LoVo (cell line): ENCODE data around the gene KIRREL2.
"Not testable (repeated sequence)": the region's sequence is repeated elsewhere in the genome, so short reads cannot be mapped to it uniquely, and the experiment has no call there.

Experiments used
- DNase-seq: peaks from one replicate; pipeline ENCODE4 v3.0.0-alpha.2; 2016; ENCODE audit warnings: low spot score

Gene KIRREL2

DNA sequence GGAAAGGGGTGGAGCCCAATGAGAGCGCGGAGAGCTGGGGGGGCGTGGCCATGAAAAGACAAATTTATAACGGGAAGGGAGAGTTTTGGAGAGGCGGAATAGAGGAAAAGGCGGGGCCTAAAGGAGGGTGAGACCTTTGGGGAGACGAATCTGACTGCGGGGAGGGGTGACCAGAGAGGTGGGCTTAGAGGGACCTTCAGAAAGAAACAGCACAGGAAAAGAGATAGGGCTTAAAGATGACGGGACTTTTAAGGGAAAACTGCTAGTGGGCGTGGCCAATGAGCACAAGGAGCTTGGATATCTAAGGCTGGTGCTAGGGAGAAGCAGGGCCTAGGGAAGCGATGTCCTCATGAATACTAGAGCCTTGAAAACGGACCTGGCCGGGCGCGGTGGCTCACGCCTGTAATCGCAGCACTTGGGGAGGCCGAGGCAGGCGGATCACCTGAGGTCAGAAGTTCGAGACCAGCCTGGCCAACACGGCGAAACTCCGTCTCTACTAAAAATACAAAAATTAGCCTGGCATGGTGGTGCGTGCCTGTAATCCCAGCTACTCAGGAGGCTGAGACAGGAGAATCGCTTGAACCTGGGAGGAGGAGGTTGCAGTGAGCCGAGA, 13.5 kb downstream of the KIRREL2 start:
- not testable (repeated sequence) for DNase-seq

DNA sequence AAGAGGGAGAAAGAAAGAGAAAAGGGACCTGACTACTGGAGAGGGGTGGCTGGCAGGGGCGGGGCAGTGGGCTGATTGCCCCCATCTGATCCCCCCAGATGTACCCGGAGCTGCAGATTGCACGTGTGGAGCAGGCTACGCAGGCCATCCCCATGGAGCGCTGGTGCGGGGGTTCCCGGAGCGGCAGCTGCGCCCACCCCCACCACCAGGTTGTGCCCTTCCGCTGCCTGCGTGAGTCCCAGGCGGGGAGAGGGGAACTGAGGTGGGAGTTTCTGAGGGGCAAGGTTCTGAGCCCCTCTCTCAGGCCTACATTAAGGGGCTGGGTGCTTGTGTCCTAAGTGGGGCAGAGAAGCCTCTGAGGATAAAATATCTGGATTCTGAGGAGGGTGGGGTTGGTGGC, 14.1 kb downstream of the KIRREL2 start:
- DNase-seq = no peak

DNA sequence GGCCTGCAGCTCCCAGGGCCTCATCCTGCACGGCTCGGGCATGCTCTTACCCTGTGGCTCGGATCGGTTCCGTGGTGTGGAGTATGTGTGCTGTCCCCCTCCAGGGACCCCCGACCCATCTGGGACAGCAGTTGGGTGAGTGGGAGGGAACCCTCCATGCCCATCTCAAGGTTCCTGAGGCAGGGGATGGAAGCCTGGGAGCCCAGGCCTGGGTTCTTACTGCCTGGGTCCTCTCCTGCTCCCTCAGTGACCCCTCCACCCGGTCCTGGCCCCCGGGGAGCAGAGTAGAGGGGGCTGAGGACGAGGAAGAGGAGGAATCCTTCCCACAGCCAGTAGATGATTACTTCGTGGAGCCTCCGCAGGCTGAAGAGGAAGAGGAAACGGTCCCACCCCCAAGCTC, 14.9 kb downstream of the KIRREL2 start:
- DNase-seq = no peak

DNA sequence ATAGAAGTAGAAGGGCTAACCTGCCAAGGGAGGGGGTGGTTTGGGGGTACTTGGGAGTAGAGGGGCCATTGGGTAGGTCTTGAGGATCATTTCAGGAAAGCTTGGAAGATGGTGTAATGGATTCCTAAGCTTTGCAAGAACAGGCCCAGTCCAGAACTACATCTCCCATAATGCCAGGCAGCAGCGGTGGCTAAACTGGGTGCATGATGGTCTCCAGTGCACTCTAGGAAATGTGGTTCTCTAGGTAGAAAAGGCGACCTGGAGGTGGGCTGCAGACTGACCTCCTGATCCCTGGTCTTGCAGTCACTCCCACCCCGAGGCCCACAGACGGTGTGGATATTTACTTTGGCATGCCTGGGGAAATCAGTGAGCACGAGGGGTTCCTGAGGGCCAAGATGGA, 15.5 kb downstream of the KIRREL2 start:
- no peak for DNase-seq

DNA sequence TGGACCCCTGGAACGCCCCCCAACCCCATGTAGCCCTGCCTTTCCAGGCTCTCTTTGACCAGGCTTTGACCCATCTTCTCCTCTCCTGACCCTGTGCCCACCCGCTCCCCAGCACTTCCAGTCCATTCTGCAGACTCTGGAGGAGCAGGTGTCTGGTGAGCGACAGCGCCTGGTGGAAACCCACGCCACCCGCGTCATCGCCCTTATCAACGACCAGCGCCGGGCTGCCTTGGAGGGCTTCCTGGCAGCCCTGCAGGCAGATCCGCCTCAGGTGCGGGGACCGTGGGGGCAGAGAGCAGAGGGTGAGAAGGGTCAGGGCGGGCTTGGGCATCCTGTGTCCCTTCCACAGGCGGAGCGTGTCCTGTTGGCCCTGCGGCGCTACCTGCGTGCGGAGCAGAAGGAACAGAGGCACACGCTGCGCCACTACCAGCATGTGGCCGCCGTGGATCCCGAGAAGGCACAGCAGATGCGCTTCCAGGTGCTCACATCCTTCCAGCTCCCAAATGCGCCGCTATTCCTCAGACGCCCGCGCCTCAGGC, 17.8 kb downstream of the KIRREL2 start:
- no peak for DNase-seq

DNA sequence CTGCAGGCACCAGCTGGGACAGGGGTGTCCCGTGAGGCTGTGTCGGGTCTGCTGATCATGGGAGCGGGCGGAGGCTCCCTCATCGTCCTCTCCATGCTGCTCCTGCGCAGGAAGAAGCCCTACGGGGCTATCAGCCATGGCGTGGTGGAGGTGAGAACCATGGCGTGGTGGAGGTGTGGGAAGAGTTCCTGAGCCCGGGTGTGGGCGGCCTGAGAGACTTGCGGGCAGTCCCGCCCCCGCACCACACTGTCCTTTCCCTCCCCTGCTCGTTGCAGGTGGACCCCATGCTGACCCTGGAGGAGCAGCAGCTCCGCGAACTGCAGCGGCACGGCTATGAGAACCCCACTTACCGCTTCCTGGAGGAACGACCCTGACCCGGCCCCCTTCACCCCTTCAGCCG, 22.4 kb downstream of the KIRREL2 start:
- no peak for DNase-seq

DNA sequence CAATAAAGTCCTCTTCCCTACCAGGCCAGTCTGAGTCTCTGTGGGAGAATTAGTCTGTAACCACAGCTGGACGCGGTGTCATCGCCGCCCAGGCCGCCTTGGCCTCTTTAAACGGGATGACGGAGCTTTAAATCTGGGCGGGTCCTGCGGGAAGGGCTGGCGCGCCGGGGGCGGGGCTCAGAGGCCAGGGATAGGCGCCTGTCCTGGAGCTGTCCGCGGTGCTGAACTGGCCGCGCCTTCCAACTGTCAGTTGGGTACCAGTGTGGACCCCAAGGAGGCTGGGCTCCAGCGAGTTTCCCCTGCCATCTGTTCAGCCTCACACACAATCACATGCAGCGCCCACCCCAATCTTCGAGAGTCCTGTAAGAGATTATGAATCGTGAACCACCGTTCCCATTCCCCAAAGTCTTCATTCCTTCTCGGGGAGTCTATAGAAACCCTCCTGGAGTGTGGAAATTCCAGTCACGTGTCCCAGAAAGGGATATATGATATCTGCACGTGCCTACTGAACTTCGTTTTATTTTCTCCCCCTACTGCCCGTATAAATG, 23.1 kb downstream of the KIRREL2 start:
- peak; percentile 84 for DNase-seq

DNA sequence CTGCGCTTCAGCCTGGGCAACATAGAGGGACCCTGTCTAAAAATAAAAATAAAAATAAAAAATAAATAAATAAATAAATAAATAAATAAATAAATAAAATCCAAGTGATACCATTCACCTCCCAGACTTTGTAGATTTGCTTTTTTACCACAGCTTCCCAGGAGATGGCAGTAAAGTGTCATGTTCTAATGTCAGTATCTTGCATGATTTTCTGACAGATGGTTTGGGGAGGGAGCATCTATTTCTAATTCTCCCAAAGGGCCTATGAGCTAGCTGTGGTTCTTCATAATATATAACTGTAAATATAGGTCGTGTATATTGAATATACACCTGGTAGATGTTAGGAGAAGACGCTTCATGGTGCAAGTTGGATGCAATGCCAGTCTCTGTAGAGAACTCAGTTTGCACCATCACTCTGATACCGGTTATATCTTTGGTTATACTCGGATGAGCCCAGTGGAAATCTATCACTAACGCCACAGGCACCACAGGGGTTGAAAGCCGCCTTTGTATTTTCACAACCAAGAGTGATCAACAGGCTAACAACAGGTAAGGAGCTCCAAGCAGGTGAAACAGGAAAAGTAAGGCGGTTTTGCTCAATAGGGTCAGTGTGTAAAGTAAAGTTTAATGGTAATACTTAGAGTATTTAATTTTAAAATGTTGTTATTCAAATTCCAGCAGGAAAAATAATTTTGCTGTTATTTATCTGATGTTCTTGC, 25.6 kb downstream of the KIRREL2 start:
- peak; percentile 43 for DNase-seq

DNA sequence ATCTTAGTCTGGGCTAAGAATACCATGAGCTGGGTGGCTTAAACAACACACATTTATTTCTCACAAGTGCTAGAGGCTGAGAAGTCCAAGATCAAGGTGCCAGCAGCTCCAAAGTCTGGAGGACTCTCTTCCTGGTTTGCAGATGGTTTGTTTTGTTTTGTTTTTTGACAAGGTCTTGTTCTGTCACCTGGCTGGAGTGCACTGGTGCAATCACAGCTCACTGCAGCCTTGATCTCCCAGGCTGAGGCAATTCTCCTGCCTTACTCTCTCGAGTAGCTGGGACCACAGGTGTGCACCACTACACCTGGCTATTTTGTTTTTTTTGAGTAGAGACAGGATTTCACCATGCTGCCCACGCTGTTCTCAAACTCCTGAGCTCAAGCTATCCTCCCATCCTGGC, 27.2 kb downstream of the KIRREL2 start:
- no peak for DNase-seq

DNA sequence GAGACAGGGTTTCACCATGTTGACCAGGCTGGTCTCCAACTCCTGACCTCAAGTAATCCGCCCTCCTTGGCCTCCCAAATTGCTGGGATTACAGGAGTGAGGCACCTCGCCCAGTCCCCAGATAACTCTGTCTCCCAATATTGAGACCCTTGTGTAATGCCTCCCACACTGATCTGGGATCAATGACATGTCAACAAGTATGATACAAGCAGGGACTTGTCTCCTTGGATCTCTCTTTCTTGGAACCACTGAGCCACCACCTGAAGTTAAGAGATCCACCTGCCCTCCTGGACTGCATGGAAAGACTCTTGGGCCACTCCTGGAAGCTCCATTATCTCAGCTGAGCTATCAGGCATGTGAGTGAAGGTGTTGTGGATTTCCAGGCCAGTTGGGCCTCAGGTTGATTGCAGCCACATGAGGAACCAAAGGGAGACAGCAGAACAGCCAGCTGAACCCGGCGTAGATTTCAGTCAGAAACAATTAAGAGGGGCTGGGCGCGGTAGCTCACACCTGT, 28.6 kb downstream of the KIRREL2 start:
- DNase-seq = no peak

DNA sequence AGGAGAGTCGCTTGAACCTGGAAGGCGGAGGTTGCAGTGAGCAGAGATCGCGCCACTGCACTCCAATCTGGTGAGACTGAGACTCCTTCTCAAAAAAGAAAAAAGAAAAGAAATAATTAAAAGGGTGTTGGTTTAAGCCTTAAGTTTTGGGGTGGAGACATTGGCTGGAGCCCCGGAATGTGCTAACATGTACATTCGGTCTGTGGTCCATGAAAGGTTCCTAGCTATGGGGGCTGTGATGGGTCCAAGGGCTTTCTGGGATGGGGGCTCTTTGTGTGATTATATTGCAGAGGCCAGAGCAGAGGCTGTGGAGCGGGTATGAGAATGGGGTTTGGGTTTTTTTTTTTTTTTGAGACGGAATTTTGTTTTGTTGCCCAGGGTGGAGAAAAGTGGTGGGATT, 29.2 kb downstream of the KIRREL2 start:
- no peak for DNase-seq

DNA sequence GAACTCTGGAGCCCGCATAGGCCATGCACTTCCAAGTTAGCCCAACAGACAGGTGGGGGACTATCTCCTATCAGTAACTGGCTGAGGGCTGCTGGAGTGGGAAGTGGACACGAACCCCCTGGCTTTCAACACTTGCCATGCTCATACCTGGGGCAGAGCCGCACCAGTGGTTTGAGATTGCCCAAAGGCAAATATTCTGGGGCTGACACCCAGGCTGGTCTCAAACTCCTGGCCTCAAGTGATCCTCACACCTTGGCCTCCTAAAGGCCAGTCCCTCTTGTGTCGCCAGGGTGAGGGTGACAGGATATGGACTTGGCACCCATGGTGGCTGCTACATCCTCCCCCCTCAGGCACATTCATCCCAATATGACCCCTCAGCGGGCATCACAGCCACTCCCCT, 30.5 kb downstream of the KIRREL2 start:
- DNase-seq = no peak

DNA sequence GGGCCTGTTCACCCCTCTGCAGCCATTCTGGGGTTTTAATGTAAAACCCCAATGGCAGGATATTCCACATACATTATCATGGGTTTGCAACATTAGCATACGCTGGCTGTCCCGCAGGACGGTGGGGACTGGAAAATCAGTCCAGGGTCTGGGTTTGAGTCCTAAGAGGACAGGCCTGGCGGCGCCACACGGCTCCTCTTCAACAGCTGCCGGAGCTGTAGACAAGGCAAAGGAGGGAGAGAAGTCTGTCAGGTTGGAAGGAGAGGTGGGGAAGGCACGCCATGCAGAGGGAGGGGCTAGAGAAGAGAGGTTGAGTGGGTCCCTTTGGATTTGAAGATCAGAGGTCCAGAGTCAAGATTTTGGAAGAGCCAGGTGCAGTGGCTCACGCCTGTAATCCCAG, 31.7 kb downstream of the KIRREL2 start:
- DNase-seq = no peak

DNA sequence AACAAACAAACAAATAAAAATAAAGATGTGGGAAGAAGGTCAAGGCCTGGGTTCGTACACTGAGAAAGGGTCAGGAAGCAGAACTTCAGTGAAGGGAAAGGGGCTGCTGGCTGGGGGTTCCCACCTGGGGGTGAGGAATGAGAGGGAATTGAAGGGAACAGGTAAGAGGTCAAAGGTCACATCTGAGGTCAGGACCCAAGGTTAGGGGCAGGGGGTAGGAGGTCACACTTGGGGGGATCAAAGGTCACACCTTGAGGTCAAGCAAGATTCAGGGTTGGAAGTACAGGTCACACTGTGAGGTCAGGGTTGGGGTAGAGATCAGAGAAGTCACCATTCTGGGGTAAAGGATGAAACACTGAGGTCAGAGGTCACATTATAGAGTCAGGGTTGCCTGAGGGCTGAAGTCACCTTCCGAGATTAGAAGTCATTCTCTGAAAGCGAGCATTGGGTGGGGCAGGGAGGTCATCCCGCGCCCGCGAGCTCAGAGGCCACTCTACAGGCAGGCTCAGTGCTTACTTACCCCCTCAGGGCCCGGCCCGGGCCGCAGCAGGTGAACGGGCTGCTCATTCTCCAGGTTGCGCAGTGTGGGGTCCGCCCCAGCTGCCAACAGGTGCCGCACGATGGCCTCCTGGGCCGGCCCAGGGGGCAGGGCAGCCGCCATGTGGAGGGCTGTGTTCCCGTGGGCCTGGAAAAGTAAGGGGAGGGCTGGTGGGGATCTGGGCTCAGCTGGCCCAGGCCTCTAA, 32.8 kb downstream of the KIRREL2 start:
- DNase-seq = no peak

DNA sequence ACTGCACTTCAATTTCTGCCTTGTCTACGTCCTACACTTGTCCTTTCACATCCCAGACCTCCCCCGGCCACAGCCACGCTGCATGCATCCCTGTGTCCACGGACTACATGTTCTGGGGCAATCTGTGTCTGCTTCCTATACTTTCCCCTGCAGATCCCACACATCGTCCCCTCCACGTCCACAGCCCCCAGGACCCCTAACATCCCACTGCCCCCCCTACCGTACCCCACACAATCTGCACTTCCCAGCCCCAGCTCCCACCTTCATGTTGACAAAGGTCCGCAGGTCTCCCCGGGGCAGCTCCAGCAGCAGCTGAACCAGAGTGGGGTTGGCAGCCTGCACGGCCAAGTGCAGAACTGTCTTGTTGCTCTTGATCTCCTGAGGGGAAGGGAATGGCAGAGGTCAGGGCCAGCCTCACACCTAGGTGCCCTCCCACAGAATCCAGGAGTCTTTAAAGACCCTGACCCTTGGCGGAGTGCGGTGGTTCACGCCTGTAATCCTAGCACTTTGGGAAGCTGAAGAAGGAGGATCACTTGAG, 33.5 kb downstream of the KIRREL2 start:
- no peak for DNase-seq

DNA sequence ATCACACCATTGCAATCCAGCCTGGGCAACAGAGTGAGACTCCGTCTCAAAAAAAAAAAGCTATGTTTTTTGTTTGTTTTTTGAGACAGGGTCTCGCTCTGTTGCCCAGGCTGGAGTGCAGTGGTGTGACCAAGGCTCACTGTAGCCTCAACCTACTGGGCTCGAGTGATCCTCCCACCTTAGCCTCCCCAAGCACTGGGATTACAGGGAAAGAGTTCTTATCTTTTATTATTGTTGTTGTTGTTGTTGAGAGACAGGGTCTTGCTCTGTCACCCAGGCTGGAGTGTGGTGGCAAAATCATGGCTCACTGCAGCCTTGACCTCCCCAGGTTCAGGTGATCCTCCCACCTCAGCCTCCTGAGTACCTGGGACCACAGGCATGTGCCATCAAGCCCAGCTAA, 35.1 kb downstream of the KIRREL2 start:
- not testable (repeated sequence) for DNase-seq

DNA sequence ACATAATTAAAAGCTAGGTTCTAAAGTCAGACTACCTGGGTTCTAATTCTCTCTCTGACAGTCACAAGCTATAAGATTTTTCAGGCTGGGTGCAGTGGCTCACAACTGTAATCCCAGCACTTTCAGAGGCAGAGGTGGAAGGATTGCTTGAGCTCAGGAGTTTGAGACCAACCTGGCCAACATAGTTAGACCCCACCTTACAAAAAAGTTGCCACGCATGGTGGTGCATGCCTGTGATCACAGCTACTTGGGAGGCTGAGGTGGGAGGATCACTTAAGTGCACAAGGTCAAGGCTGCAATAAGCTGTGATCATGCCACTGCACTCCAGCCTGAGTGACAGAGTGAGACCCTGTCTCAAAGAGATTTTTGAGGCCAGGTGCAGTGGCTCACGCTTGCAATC, 37.6 kb downstream of the KIRREL2 start:
- DNase-seq = no peak

DNA sequence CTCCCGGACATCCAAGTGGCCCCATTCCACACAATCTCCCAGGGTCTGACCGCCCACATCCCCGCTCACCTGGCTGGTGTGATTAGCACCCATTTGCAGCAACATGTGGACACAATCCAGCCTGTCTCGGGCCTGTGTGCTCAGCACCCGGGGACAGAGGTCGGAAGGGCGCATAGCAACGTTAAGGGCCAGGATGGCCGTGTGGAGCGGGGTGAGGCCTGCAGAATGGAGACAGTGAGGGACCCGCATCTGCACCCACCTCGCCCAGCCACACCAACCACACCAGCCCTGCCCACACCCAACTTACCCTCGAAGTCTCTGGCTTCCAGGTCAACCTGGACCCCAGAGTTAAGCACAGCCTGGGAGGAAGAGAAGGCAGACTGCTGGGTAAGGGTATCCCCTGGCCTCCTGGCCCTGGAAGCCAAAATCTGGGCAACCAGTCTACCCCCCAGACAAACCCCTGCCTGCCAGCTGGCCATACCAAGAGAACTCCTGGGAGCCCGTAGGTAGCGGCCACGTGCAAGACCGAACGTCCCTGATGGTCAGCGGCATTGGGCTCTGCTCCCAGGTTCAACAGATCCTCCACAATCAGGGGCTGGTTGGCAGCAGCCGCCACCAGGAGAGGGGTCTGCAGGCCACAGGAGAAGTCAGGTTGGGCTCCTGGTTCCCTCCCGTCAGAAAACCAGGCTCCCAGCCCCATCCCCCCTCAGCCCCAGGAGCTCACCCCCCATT, 39.4 kb downstream of the KIRREL2 start:
- DNase-seq = no peak

DNA sequence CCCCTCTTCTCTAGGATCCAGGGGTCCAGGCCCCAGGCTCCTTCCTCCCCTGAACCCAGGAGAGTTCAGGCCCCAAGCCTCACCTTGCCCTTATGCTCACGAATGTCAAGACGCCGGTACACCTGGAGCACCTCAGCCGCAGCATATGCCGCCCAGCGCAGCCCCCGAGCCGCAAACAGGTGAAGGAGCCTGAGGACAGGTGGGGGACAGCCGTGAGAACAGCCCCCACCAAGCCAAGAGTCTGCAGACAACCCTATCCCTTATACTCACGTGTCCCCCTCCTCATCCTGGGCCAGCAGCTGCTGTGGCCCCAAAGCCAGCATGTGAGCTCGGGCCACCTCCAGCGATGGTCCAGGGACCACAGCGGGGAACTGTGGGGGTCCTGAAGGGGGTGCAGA, 39.9 kb downstream of the KIRREL2 start:
- no peak for DNase-seq

DNA sequence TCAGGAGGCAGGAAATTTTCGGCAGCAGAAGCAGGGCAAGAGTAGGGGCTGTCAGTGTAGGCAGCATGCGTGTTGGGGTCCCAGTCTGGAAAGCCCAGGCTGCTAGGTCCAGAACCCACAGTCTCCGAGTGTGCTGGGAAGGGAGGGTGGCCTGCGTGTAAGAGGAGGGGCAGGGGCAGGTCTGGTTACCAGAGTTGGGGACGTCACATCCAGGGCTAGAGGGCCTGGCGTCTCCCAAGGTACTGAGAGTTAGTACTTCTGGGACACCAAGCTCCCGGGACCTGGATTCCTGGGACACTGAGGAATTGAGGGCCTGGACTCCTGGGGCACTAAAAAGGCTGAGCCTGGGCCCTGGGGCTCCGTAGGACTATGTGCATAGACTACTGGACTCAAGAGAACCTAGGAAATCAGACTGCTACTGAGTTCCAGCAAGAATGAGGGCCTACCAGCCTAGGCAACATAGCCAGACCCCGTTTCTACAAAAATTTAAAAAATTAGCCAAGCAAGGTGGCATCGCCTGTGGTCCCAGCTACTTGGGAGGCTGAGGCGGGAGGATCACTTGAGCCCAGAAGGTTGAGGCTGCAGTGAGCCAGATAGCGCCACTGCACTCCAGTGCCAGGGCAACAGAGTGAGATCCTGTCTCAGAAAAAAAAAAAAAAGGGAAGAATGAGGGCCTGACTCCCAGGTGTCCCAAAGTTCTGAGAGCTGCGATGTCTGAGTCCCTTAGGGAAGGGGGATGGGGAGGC, 41.2 kb downstream of the KIRREL2 start:
- DNase-seq = no peak

DNA sequence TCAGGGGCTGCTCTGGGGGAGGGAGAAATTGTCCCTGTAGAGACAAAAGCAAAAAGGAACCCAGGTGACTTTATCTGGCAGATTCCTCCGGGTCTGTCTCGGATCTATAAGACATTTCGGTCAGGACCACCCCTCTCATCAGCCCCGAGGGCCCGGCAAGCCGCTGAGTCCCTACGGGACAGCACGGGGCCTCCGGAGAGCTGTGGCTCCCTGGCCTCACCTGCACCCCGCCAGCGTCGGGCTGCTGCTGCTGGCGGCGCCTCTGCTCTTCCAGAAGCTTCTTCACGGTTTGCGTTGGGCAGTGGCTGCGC, 41.7 kb downstream of the KIRREL2 start:
- no peak for DNase-seq
